MCF 10A (cell line): ENCODE measurements around the gene TMC8. TPM values are rescaled to one million over a fixed set of nuclear protein-coding genes. Genes with fewer than 3 reads are reported as not detected.

Source experiments
- BruUV-seq: library from RNA; stranded (reverse); fragments of 400-500 nt; replicated peaks from 2 replicates; lab custom pipeline; 2021; lab: Mats Ljungman, UMichigan
- CTCF ChIA-PET: fragments of 300-600 bp; sonication (Branson Sonifier 250); formaldehyde crosslinking; extraction: SDS; loops from one replicate; lab custom pipeline; 2021; ENCODE audit warnings: antibody characterized with exemption, inconsistent platforms; lab: Yijun Ruan, JAX
- POLR2A ChIA-PET: fragments of 300-600, 350-650 bp; sonication (Branson Sonifier 250); formaldehyde crosslinking; extraction: SDS; loops from one replicate; lab custom pipeline; 2020; ENCODE audit warnings: antibody characterized with exemption, inconsistent platforms; lab: Yijun Ruan, JAX
- DNase-seq: peaks from one replicate; pipeline ENCODE4 v3.0.0-alpha.2; 2018; ENCODE audit not compliant: unreplicated experiment
- H3K27ac Mint-ChIP-seq: one replicate; pipeline ENCODE4 v1.8.0; 2022; ENCODE audit warnings: mild to moderate bottlenecking, low read depth, mixed read lengths; ENCODE audit not compliant: unreplicated experiment
- H3K27me3 Mint-ChIP-seq: one replicate; pipeline ENCODE4 v1.8.0; 2022; ENCODE audit warnings: mixed read lengths; ENCODE audit not compliant: insufficient read depth, unreplicated experiment
- H3K36me3 Mint-ChIP-seq: one replicate; pipeline ENCODE4 v1.8.0; 2022; ENCODE audit warnings: mild to moderate bottlenecking, moderate library complexity, mixed read lengths; ENCODE audit not compliant: insufficient read depth, unreplicated experiment
- H3K4me1 Mint-ChIP-seq: one replicate; pipeline ENCODE4 v1.8.0; 2022; ENCODE audit warnings: mixed read lengths; ENCODE audit not compliant: insufficient read depth, unreplicated experiment
- H3K4me3 Mint-ChIP-seq: one replicate; pipeline ENCODE4 v1.8.0; 2022; ENCODE audit warnings: mild to moderate bottlenecking, moderate library complexity, mixed read lengths; ENCODE audit not compliant: unreplicated experiment
- H3K9me3 Mint-ChIP-seq: one replicate; pipeline ENCODE4 v1.8.0; 2022; ENCODE audit warnings: mixed read lengths; ENCODE audit not compliant: unreplicated experiment
- CTCF ChIP-seq: fragments of 200-600 bp; IDR thresholded peaks from one replicate; pipeline ENCODE4 v1.8.0; 2022; ENCODE audit warnings: antibody characterized with exemption, mild to moderate bottlenecking; ENCODE audit not compliant: unreplicated experiment
- intact Hi-C: fragments of 100-400 bp; cut with micrococcal nuclease; formaldehyde crosslinking; loops from 2 replicates; pipeline ENCODE4 v1.14.1; 2022
- total RNA-seq: library from RNA; stranded (reverse); gene quantifications from 2 replicates; pipeline ENCODE4 v1.2.3, GENCODE V29; 2022

TMC8 gene
- total RNA-seq, 1 experiment from 2014 or later: not detected

GRCh38 chr17:78124836-78125137 is 5.8 kb upstream of the TMC8 start:
- no peak for TF ChIP-seq CTCF
- CTCF ChIA-PET: no interaction called here

GRCh38 chr17:78125138-78125913 is 5.2 kb upstream of the TMC8 start:
- H3K4me3 Mint-ChIP-seq: no peak overlapping the region
- H3K9me3 Mint-ChIP-seq: no peaks in the 10 kb centered on the region
- ChIA-PET CTCF (interaction anchor here (0.5 to 0.6 kb wide), 2 partner anchors 36 to 125 kb away, joined by 3 to 4 read pairs; no protein-coding TSS in a partner anchor), POLR2A (no interaction called here)
- H3K4me1 Mint-ChIP-seq: no peaks in the 10 kb centered on the region
- intact Hi-C loops: no loop called here
- H3K27me3 Mint-ChIP-seq: no peaks in the 10 kb centered on the region
- no peak for TF ChIP-seq CTCF
- no peak for DNase-seq
- H3K36me3 Mint-ChIP-seq: peaks cover 11% of the 10 kb centered on the region
- BruUV-seq: no TSS peak
- no peak overlapping the region for H3K27ac Mint-ChIP-seq

More at GRCh38 chr17:78124836-78125137, 5.8 kb upstream of the TMC8 start:
- H3K36me3 Mint-ChIP-seq: peaks cover 11% of the 10 kb centered on the region
- no TSS peak for BruUV-seq
- H3K9me3 Mint-ChIP-seq: no peaks in the 10 kb centered on the region
- no peaks in the 10 kb centered on the region for H3K27me3 Mint-ChIP-seq
- POLR2A ChIA-PET: interaction anchor here (0.6 kb wide), 1 partner anchor 1493 kb away, joined by 3 read pairs; no protein-coding TSS in a partner anchor
- no peaks in the 10 kb centered on the region for H3K4me1 Mint-ChIP-seq
- no peak overlapping the region for H3K27ac Mint-ChIP-seq
- intact Hi-C loops: no loop called here
- no peak overlapping the region for H3K4me3 Mint-ChIP-seq
- no peak for DNase-seq

- Mint-ChIP-seq H3K9me3 (no peaks in the 10 kb centered on the region), H3K36me3 (peaks cover 11% of the 10 kb centered on the region), H3K27me3 (no peaks in the 10 kb centered on the region), H3K4me3 (no peak overlapping the region), H3K27ac (no peak overlapping the region), H3K4me1 (no peaks in the 10 kb centered on the region)
- TF ChIP-seq CTCF: no peak
- POLR2A ChIA-PET: interaction anchor here (3.0 kb wide), 1 partner anchor 16 kb away, joined by 14 read pairs; no protein-coding TSS in a partner anchor
- CTCF ChIA-PET: interaction anchor here (0.5 to 2.2 kb wide), 5 partner anchors 9 to 225 kb away, joined by 3 to 9 read pairs (median 4); no protein-coding TSS in a partner anchor
- no peak for DNase-seq
- intact Hi-C loops: no loop called here
- no TSS peak for BruUV-seq
Measured at GRCh38 chr17:78125976-78126894, 4.3 kb upstream of the TMC8 start.

- Mint-ChIP-seq H3K36me3 (peaks cover 11% of the 10 kb centered on the region), H3K4me3 (no peak overlapping the region), H3K27me3 (no peaks in the 10 kb centered on the region), H3K4me1 (no peaks in the 10 kb centered on the region), H3K9me3 (no peaks in the 10 kb centered on the region), H3K27ac (no peak overlapping the region)
- ChIA-PET CTCF (interaction anchor here (0.6 to 2.2 kb wide), 3 partner anchors 11 to 224 kb away, joined by 4 to 9 read pairs (median 7); no protein-coding TSS in a partner anchor), POLR2A (interaction anchor here (1.8 to 3.0 kb wide), 2 partner anchors 15 to 42 kb away, joined by 7 to 14 read pairs; no protein-coding TSS in a partner anchor)
- no peak for DNase-seq
- intact Hi-C loops: no loop called here
- no peak for TF ChIP-seq CTCF
- no TSS peak for BruUV-seq
Measured at GRCh38 chr17:78126895-78127238, 3.7 kb upstream of the TMC8 start.
